Urinary bladder (tissue), 4 donors: Measurements from ENCODE around the gene BRINP2. TPM values are rescaled to one million over a fixed set of nuclear protein-coding genes. Genes with fewer than 3 reads are reported as not detected.
A peak's percentile ranks its signal among the peaks of the same experiment; 100 is the strongest.

Experiments
- DNase-seq: peaks from one replicate; pipeline ENCODE4 v3.0.0-alpha.2; 2015; ENCODE audit errors: extremely low spot score
- H3K27ac ChIP-seq: one replicate; pipeline ENCODE4 v1.5.1; 2013; ENCODE audit warnings: low read depth, mild to moderate bottlenecking, moderate library complexity
- H3K36me3 ChIP-seq: one replicate; pipeline ENCODE4 v1.6.1; 2013; ENCODE audit warnings: mild to moderate bottlenecking, moderate library complexity; ENCODE audit not compliant: insufficient read depth
- H3K4me1 ChIP-seq: one replicate; pipeline ENCODE4 v1.6.1; 2013; ENCODE audit warnings: mild to moderate bottlenecking, moderate library complexity; ENCODE audit not compliant: insufficient read depth
- H3K4me3 ChIP-seq: one replicate; pipeline ENCODE4 v1.5.1; 2013; ENCODE audit warnings: low read depth, low read length
- WGBS: extraction: QIAGEN DNeasy Blood & Tissue Kit; methylation state at CpG from one replicate; pipeline ENCODE4 v1.1.7; 2013; 5-methylcytosine and 5-hydroxymethylcytosine counted together
- polyA plus RNA-seq: library from polyadenylated mRNA; stranded (reverse); fragments of 200-250 nt; gene quantifications from one replicate; pipeline ENCODE4 v1.2.3, GENCODE V29; 2013
- total RNA-seq: library from RNA; depleted of rRNA; stranded (reverse); fragments of >200 nt; gene quantifications from one replicate; pipeline ENCODE4 v1.2.3, GENCODE V29; 2014
- donor health status: healthy with polysubstance abuse.
- donor health status: healthy.

Gene BRINP2
- total and polyA plus RNA-seq, 2 donors: 0.25 to 0.90 TPM

DNA sequence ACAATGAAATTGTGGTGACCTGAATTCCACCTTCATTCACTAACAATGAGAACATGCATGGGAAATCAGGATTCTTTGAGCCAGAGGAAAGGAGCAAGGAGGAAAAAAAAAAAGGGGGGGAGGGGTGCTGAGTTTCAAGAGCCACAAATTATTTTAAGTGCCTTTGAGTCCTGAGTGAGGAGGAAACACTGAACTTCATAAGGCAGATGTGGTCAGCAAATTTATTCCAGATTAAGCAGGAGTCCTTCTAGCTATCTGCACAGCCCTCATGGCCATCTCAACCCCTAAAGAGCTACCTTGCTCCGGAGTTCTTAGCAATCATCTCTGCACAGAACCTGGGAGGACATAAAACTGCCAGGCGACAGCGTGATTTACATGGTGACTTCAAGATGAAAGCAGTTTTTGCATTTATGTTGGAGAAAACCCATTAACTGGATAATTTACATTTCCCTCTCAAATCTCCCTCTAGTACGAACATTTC, 27.9 kb upstream of the BRINP2 start:
- Histone ChIP-seq H3K4me1 (no peaks in the 10 kb centered on the region), H3K27ac (no peak overlapping the region), H3K36me3 (no peaks in the 10 kb centered on the region), H3K4me3 (no peak overlapping the region)
- no peak for DNase-seq
- WGBS: 52% methylated on average over 4 of the region's 4 CpGs

GRCh38 chr1:177145106-177146070, 25.4 kb upstream of the BRINP2 start:
- DNase-seq: no peak
- Histone ChIP-seq H3K4me1 (no peaks in the 10 kb centered on the region), H3K36me3 (no peaks in the 10 kb centered on the region), H3K27ac (no peak overlapping the region), H3K4me3 (no peak overlapping the region)
- WGBS: 57% methylated on average over 3 of the region's 3 CpGs

- Histone ChIP-seq H3K4me1 (no peaks in the 10 kb centered on the region), H3K36me3 (no peaks in the 10 kb centered on the region), H3K27ac (no peak overlapping the region), H3K4me3 (no peak overlapping the region)
- DNase-seq: no peak
- WGBS: 69% methylated on average over 2 of the region's 2 CpGs
These were observed 24.3 kb upstream of the BRINP2 start for GRCh38 chr1:177146499-177146898.

DNA sequence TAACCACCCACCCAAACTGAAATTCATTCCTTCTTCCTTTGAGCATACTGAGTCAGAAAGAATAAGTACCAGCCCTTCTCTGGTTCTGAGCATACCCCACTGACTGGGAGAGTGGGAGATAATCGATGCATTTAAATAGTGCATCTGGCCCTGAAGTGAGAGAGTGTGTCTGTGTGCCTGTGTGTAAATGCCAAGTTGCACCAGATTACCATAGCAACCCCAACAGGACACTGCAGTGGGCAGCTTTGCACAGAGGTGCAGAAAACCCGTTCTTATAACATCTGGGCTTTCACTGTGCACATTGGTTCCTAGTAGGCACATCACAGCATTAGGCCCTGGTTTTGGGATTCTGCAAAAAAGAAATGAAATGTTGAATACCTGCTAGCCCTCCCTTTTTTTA, 8.5 kb upstream of the BRINP2 start:
- Histone ChIP-seq H3K4me3 (no peak overlapping the region), H3K36me3 (no peaks in the 10 kb centered on the region), H3K27ac (no peak overlapping the region), H3K4me1 (no peaks in the 10 kb centered on the region)
- DNase-seq: no peak
- WGBS: 69% methylated on average over 2 of the region's 2 CpGs

DNA sequence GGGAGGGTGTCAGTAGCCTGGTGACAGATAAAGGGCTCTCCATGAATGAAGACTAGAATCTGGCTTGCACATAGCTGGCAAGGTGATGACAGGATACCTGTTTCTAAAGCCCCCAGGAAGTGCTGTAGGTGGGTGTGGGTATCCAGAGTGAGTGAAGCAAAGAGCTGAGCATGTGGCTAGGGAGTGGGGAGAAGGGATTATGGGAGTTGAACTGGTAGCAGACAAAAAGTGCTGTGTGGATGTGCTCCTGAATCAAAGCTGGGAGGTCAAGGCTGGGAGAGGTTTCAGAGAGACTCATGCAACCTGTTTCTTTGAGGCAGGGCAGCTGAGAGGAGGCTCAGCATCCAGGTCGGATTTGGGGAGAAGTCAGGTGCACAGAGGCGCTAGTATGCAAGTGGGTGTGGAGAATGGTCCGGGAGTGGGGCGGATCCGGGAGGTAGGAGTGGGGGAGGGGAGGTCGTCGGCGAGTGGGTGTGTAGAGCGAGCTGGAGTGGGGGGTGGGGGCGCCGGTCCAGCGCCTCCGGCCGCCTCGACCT, 6.8 kb upstream of the BRINP2 start:
- no peaks in the 10 kb centered on the region for H3K4me1 ChIP-seq
- no peak for DNase-seq
- no peaks in the 10 kb centered on the region for H3K36me3 ChIP-seq
- 2% methylated on average over 15 of the region's 15 CpGs for WGBS
- H3K27ac ChIP-seq: no peak overlapping the region
- H3K4me3 ChIP-seq: peak overlapping the region; percentile 23

DNA sequence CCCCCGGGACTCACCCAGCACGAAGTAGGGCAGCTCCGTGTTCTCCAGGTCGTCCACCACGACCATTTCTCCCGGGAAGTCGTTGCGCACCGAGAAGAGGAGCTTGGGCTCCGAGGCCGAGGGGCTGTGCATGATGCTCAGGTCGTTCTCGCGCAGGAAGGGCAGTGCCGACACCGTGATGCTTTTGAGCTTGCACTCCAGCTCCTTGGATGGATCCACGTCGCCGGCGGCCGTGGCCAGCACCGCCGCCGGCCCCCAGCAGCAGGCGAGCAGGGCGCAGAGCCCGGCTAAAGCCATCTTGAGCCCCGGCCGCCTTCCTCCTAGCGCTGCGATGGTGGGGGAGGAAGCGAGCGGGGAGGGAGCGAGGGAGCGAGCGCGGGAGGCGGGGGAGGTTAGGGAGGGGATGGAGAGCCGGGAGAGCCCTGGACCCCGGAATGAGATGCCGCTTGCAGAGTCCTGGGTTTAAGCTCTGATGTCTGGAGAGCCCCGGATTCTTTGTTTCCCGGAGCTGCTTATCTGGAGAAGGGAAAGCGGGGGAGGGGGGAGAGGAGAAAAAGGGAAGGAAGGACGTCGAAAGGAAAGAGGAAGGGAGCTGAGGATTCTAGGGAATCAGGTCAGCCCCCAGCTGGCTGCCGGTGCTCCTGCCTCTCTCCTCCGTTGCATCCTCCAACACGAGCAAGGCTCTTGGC, 6.2 kb upstream of the BRINP2 start, which contains the start of gene ASTN1:
Gene ASTN1, minus strand, starts transcription at position 333 of the 689 bp plus-strand sequence. Its CDS starts 36 bp downstream, at position 297.
- WGBS: under 1% methylated on average over 49 of the region's 49 CpGs
- H3K4me1 ChIP-seq: no peaks in the 10 kb centered on the region
- no peak for DNase-seq

GRCh38 chr1:177165069-177165439, 5.7 kb upstream of the BRINP2 start:
- Histone ChIP-seq H3K36me3 (no peaks in the 10 kb centered on the region), H3K4me3 (peak overlapping the region; percentile 6), H3K27ac (no peak overlapping the region), H3K4me1 (no peaks in the 10 kb centered on the region)
- no peak for DNase-seq
- WGBS: 2% methylated on average over 9 of the region's 9 CpGs

More for the DNA sequence above, 6.2 kb upstream of the BRINP2 start, which contains the start of gene ASTN1:
- H3K4me3 ChIP-seq: peak within 1 kb of the TSS; percentile 23
- H3K27ac ChIP-seq: no peak within 1 kb of the TSS
- H3K36me3 ChIP-seq: no peaks in the 10 kb centered on the region

DNA sequence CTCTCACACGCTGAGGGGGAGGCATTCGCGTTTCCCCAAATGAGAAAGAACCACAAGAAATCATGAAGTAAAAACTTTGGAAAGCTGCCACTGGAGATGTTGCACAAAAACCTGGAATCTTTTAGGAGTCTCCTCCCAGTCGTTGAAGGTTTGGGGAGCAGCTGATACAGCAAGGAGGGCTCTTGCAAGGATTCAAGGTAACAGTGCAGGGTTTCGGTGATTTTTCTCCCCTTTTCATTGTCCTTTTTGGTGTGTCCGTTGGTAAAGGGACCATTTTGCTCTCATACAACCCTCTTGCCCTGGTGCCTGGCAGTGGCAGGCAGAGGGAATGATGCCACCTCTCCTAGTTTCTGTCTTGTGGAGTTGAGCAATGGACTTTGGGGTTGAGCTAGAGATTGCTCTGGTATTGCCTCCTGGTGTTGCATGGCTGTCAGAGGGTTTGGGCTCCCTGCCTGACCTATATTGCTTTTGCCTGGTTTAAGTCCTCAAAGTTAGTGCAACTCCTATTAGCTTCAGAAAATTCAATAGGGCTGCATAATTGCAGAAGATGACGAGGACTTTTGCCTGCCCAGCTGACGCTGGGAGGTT, 872 bp downstream of the BRINP2 start:
- WGBS: 12% methylated on average over 8 of the region's 8 CpGs
- H3K4me1 ChIP-seq: no peaks in the 10 kb centered on the region
- no peaks in the 10 kb centered on the region for H3K36me3 ChIP-seq
- DNase-seq: no peak
- H3K27ac ChIP-seq: no peak overlapping the region
- no peak overlapping the region for H3K4me3 ChIP-seq

DNA sequence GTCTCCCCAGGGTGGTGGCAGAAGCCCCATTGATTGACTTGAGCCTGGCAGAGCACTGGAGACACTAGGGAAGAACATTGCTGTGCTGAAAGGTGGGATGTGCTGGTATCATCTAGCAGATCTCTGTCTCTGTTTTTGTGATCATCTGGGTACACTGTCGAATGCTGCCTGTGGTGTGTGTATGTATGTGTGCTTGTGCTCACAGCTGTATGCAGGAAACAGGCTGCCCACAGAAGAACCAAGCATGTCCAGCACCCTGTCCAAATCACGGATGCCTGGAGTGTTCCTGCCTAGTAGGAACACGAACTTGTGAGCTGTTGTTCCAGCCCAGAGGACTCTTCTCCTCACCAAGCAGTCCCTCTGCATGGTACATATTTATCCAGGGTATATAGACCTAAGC, 1.5 kb downstream of the BRINP2 start:
- no peak for DNase-seq
- WGBS: 61% methylated on average over 3 of the region's 3 CpGs
- Histone ChIP-seq H3K4me3 (no peak overlapping the region), H3K36me3 (no peaks in the 10 kb centered on the region), H3K27ac (no peak overlapping the region), H3K4me1 (no peaks in the 10 kb centered on the region)

GRCh38 chr1:177172866-177173265, 2.1 kb downstream of the BRINP2 start:
- Histone ChIP-seq H3K4me1 (no peaks in the 10 kb centered on the region), H3K27ac (no peak overlapping the region), H3K36me3 (no peaks in the 10 kb centered on the region), H3K4me3 (no peak overlapping the region)
- WGBS: 79% methylated on average over 3 of the region's 3 CpGs
- DNase-seq: no peak

DNA sequence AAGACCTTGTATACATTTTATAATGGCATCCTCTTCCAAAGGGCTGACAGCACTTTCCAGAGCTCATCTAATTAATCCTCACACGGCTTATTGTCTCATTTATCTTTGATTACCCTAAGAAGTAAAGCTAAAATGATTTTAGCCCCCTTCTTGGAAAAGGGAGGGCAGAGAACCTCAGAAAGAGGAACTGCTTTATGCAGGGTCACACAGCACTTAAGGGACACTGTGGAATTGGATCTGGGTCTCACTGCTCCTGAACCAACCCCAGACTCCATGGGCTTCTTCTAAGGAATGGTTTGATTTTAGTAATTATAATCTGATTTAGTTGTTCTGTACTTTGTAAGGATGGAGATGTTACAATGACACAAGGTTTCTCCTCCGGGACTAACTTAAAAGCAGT, 3.2 kb downstream of the BRINP2 start:
- Histone ChIP-seq H3K27ac (no peak overlapping the region), H3K36me3 (no peaks in the 10 kb centered on the region), H3K4me1 (no peaks in the 10 kb centered on the region), H3K4me3 (no peak overlapping the region)
- DNase-seq: no peak
- 75% methylated on average over 2 of the region's 2 CpGs for WGBS

GRCh38 chr1:177174921-177175634, 4.3 kb downstream of the BRINP2 start:
- 73% methylated on average over 6 of the region's 6 CpGs for WGBS
- Histone ChIP-seq H3K27ac (no peak overlapping the region), H3K4me1 (no peaks in the 10 kb centered on the region), H3K4me3 (no peak overlapping the region), H3K36me3 (no peaks in the 10 kb centered on the region)
- DNase-seq: no peak

DNA sequence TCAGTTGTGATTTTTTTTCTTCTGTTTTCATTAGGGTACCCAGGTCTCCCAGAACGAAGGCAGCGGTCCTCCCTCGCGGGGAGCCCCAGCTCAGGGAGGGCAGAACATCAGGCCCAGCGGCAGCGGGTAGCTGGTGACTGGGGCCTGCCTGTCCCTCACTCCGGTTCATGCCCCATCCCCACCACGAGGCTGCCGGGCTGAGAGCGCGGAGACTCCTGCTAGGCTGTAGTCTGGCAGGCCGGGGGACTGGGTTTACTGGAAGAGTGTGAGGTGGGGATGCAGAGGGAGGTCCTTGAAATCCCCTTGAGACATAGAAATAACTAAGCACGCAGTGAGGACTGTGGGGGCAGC, 10.5 kb downstream of the BRINP2 start:
- no peak overlapping the region for H3K27ac ChIP-seq
- H3K4me1 ChIP-seq: no peaks in the 10 kb centered on the region
- no peak for DNase-seq
- peaks cover 2% of the 10 kb centered on the region for H3K36me3 ChIP-seq
- no peak overlapping the region for H3K4me3 ChIP-seq
- WGBS: 30% methylated on average over 13 of the region's 13 CpGs
